GM12865 (cell line): ENCODE measurements around the gene MCRS1.
"Not testable (repeated sequence)": the region's sequence is repeated elsewhere in the genome, so short reads cannot be mapped to it uniquely, and the experiment has no call there.

Experiments used
- DNase-seq: peaks from one replicate; pipeline ENCODE4 v3.0.0; 2010; ENCODE audit warnings: low read depth
- H3K4me3 ChIP-seq: 2 replicates; pipeline ENCODE4 v1.5.1; 2011; ENCODE audit warnings: mild to moderate bottlenecking, low read depth, low read length, control low read depth
- CTCF ChIP-seq: IDR thresholded peaks from 2 replicates; pipeline ENCODE4 v1.5.1; 2011; ENCODE audit warnings: low read length, control low read depth, low read depth, inconsistent platforms; ENCODE audit not compliant: insufficient read depth; ENCODE audit errors: missing control alignments

The MCRS1 gene

GRCh38 chr12:49536526-49537071 lies 31.3 kb downstream of the MCRS1 start:
- no peak overlapping the region for H3K4me3 ChIP-seq
- DNase-seq, result no peak
- no peak for TF ChIP-seq CTCF

GRCh38 chr12:49535921-49536525 lies 31.9 kb downstream of the MCRS1 start:
- H3K4me3 ChIP-seq, result no peak overlapping the region
- no peak for TF ChIP-seq CTCF
- DNase-seq, result no peak

- DNase-seq, result no peak
- no peak overlapping the region for H3K4me3 ChIP-seq
- TF ChIP-seq CTCF, result no peak
Observed at GRCh38 chr12:49534731-49535278, 33.1 kb downstream of the MCRS1 start.

GRCh38 chr12:49534122-49534521 lies 33.8 kb downstream of the MCRS1 start:
- DNase-seq, H3K4me3 ChIP-seq: not testable (repeated sequence)

- TF ChIP-seq CTCF, result no peak
- DNase-seq, result no peak
Observed at GRCh38 chr12:49533331-49533730, 34.6 kb downstream of the MCRS1 start.

GRCh38 chr12:49531745-49532144 lies 36.2 kb downstream of the MCRS1 start:
- H3K4me3 ChIP-seq, result no peak overlapping the region
- no peak for DNase-seq
- TF ChIP-seq CTCF, result no peak

More at GRCh38 chr12:49533331-49533730, 34.6 kb downstream of the MCRS1 start:
- no peak overlapping the region for H3K4me3 ChIP-seq

- no peak for DNase-seq
Observed at GRCh38 chr12:49529414-49529813, 38.5 kb downstream of the MCRS1 start.

More at GRCh38 chr12:49529414-49529813, 38.5 kb downstream of the MCRS1 start:
- no peak for TF ChIP-seq CTCF
- no peak overlapping the region for H3K4me3 ChIP-seq
